ENCODE data around the gene CASP8AP2.

CASP8AP2 gene

DNA sequence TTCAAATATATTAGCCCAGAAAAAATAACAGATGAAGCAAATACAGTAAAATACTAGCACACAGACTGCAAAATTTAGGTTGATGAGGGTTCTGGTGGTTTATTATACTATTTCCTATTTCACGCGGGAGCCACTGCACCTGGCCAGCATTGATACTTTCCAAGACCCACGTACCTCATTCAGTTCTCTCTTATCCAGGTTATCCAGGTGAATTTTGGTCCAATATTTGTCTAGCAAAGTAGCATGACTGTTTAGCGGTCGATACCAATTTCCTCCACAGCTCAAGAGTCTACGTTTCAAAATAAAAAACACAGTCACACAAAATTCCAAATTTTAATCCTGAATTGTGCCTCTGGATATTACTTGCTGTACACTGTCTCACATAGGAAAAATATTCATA, 44.8 kb upstream of the CASP8AP2 start:
- TF ChIP-seq TCF12 (IDR thresholded peaks at IDR 0.05; ENCODE audit: low read depth) (no peak), EGR1 (IDR thresholded peaks at IDR 0.05) (no peak), EP300 (IDR thresholded peaks at IDR 0.05; ENCODE audit: borderline replicate concordance) (no peak), TAF1 (IDR thresholded peaks at IDR 0.05; ENCODE audit: low read depth) (no peak), ZBTB7A (IDR thresholded peaks at IDR 0.05; ENCODE audit: low read depth) (no peak), CREB1 (IDR thresholded peaks at IDR 0.05; ENCODE audit: low read depth) (no peak), YY1 (IDR thresholded peaks at IDR 0.05; ENCODE audit: low read depth) (no peak)
- TF ChIP-seq, protein P1, sequence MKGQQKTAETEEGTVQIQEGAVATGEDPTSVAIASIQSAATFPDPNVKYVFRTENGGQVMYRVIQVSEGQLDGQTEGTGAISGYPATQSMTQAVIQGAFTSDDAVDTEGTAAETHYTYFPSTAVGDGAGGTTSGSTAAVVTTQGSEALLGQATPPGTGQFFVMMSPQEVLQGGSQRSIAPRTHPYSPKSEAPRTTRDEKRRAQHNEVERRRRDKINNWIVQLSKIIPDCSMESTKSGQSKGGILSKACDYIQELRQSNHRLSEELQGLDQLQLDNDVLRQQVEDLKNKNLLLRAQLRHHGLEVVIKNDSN (IDR thresholded peaks at IDR 0.05): no peak
- TF ChIP-seq, protein P2, sequence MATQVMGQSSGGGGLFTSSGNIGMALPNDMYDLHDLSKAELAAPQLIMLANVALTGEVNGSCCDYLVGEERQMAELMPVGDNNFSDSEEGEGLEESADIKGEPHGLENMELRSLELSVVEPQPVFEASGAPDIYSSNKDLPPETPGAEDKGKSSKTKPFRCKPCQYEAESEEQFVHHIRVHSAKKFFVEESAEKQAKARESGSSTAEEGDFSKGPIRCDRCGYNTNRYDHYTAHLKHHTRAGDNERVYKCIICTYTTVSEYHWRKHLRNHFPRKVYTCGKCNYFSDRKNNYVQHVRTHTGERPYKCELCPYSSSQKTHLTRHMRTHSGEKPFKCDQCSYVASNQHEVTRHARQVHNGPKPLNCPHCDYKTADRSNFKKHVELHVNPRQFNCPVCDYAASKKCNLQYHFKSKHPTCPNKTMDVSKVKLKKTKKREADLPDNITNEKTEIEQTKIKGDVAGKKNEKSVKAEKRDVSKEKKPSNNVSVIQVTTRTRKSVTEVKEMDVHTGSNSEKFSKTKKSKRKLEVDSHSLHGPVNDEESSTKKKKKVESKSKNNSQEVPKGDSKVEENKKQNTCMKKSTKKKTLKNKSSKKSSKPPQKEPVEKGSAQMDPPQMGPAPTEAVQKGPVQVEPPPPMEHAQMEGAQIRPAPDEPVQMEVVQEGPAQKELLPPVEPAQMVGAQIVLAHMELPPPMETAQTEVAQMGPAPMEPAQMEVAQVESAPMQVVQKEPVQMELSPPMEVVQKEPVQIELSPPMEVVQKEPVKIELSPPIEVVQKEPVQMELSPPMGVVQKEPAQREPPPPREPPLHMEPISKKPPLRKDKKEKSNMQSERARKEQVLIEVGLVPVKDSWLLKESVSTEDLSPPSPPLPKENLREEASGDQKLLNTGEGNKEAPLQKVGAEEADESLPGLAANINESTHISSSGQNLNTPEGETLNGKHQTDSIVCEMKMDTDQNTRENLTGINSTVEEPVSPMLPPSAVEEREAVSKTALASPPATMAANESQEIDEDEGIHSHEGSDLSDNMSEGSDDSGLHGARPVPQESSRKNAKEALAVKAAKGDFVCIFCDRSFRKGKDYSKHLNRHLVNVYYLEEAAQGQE (IDR thresholded peaks at IDR 0.05; ENCODE audit: low read depth): no peak

DNA sequence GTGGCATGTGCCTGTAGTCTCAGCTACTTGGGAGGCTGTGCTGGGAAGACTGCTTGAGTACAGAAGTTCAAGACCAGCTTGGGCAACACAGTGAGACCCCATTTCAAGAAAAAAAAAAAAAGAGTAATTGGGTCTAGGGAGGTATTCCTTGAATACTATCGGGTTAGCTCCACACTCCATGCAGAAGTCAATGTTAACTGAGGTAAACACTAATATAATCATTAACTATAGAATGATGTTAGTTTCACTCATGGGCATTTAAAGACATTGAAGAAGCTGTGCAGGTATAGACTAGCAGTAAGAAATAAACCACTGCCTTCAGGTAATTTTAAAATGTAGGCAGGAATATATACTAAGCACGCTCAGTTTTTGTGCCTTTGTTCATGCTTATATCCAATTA, 42.7 kb upstream of the CASP8AP2 start:
- TF ChIP-seq TAF1 (IDR thresholded peaks at IDR 0.05; ENCODE audit: low read depth): no peak

DNA sequence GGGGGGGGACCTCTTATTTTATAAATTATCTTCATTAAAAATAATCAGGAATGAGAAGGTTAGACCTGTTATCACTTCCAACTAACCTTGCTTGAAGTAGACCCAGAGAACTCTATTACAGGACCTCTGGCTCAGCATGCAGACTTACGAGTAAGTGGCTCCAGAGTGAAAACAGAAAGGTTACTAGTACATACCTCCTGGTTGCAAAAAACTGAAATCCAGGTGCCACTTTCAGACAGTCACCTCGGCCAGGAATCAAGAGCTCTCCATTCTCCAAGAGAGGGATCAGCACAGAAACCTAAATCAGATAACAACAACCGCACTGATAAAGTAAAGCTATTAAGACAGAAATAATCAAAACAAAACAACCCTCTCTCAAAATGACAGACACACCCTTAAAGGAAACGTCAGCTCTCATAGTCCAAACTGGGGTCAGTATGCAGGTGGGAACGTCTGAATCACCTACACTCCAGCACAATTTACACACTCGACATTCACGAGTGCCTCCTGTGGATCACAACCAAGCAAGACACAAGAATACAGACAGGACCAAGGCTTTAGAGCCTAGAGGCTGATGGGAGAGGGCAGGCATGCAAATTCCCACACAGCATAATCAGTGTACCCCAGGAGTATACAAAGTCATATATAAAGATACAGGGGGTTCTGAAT, 41.9 kb upstream of the CASP8AP2 start:
- no peak for TF ChIP-seq TEAD4 (IDR thresholded peaks at IDR 0.05)
- TF ChIP-seq CREB1 (IDR thresholded peaks at IDR 0.05; ENCODE audit: low read depth): no peak
- TF ChIP-seq, protein P1 (IDR thresholded peaks at IDR 0.05): no peak
- no peak for TF ChIP-seq YY1 (IDR thresholded peaks at IDR 0.05; ENCODE audit: low read depth)
- no peak for TF ChIP-seq EGR1 (IDR thresholded peaks at IDR 0.05)
- TF ChIP-seq, protein P3, sequence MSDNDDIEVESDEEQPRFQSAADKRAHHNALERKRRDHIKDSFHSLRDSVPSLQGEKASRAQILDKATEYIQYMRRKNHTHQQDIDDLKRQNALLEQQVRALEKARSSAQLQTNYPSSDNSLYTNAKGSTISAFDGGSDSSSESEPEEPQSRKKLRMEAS (IDR thresholded peaks at IDR 0.05): no peak
- TF ChIP-seq FOXM1 (IDR thresholded peaks at IDR 0.05; ENCODE audit: borderline replicate concordance, low read depth): no peak
- TF ChIP-seq TAF1 (IDR thresholded peaks at IDR 0.05; ENCODE audit: low read depth): no peak
- no peak for TF ChIP-seq ZBTB7A (IDR thresholded peaks at IDR 0.05; ENCODE audit: low read depth)
- no peak for TF ChIP-seq RAD21 (IDR thresholded peaks at IDR 0.05; ENCODE audit: low read depth)
- TF ChIP-seq EP300 (IDR thresholded peaks at IDR 0.05; ENCODE audit: borderline replicate concordance): no peak

DNA sequence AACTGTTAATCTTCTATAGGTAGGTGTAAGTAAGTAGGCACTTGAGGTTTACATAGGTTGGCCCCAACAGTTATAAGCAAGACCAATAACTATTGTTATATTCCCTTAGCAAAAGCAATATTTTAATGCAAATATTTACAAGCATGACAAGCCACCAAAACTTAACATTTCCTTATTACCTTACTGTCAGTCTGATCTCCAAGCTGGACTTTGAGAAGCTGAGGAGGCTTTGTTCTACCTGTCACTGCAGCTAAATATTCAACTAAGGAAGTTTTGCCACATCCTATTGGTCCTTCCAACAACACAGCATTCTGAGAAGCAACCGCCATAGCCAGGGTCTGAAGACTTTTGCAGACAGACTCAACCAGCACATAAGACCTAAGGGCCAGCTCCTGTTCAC, 39.7 kb upstream of the CASP8AP2 start:
- no peak for TF ChIP-seq TCF12 (IDR thresholded peaks at IDR 0.05; ENCODE audit: low read depth)
- TF ChIP-seq RAD21 (IDR thresholded peaks at IDR 0.05; ENCODE audit: low read depth): no peak
- TF ChIP-seq TAF1 (IDR thresholded peaks at IDR 0.05; ENCODE audit: low read depth): no peak
- TF ChIP-seq NFIC (IDR thresholded peaks at IDR 0.05): no peak
- no peak for TF ChIP-seq TEAD4 (IDR thresholded peaks at IDR 0.05)
- TF ChIP-seq, protein P2 (IDR thresholded peaks at IDR 0.05; ENCODE audit: low read depth): no peak
- no peak for TF ChIP-seq FOXM1 (IDR thresholded peaks at IDR 0.05; ENCODE audit: borderline replicate concordance, low read depth)
- no peak for TF ChIP-seq ZBTB7A (IDR thresholded peaks at IDR 0.05; ENCODE audit: low read depth)
- TF ChIP-seq EP300 (IDR thresholded peaks at IDR 0.05; ENCODE audit: borderline replicate concordance): no peak
- TF ChIP-seq CREB1 (IDR thresholded peaks at IDR 0.05; ENCODE audit: low read depth): no peak
- TF ChIP-seq, protein P1 (IDR thresholded peaks at IDR 0.05): no peak

DNA sequence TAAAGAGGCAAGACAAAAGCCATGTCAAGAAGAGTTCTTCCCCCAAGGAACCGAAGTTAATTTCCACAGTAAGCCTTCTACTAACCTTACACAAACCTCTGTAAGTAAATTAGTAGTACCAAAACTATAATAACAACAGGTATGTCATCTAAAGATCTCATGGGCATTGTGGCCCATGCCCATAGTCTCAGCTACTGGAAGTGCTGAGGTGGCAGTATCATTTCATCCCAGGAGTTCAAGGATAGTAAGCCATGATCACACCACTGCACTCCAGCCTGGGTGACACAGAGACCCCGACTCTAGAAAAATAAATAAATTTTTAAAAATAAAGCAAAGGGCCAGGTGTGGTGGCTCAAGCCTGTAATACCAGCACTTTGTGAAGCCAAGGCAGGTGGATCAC, 39.3 kb upstream of the CASP8AP2 start:
- TF ChIP-seq, protein P1 (IDR thresholded peaks at IDR 0.05): no peak
- TF ChIP-seq, protein P2 (IDR thresholded peaks at IDR 0.05; ENCODE audit: low read depth): no peak
- TF ChIP-seq TEAD4 (IDR thresholded peaks at IDR 0.05) (no peak), RAD21 (IDR thresholded peaks at IDR 0.05; ENCODE audit: low read depth) (no peak), ZBTB7A (IDR thresholded peaks at IDR 0.05; ENCODE audit: low read depth) (no peak), EP300 (IDR thresholded peaks at IDR 0.05; ENCODE audit: borderline replicate concordance) (no peak), EGR1 (IDR thresholded peaks at IDR 0.05) (no peak), TAF1 (IDR thresholded peaks at IDR 0.05; ENCODE audit: low read depth) (no peak), CREB1 (IDR thresholded peaks at IDR 0.05; ENCODE audit: low read depth) (no peak), YY1 (IDR thresholded peaks at IDR 0.05; ENCODE audit: low read depth) (no peak), CEBPB (IDR thresholded peaks at IDR 0.05) (no peak), FOXM1 (IDR thresholded peaks at IDR 0.05; ENCODE audit: borderline replicate concordance, low read depth) (no peak), TCF12 (IDR thresholded peaks at IDR 0.05; ENCODE audit: low read depth) (no peak), NFIC (IDR thresholded peaks at IDR 0.05) (no peak)
- TF ChIP-seq, protein P3 (IDR thresholded peaks at IDR 0.05): no peak

Measured in Ishikawa (cell line).